PC-3 (cell line): ENCODE results near the gene COLEC12.

Experiments used
- EZH2 ChIP-seq: fragments of 300-600 bp; sonication (generic); IDR thresholded peaks from one replicate; pipeline ENCODE4 v1.6.1; 2017; ENCODE audit warnings: antibody characterized with exemption, mild to moderate bottlenecking, low read length; ENCODE audit not compliant: unreplicated experiment
- EZH2phosphoT487 ChIP-seq: fragments of 300-600 bp; sonication (generic); IDR thresholded peaks from 2 replicates; pipeline ENCODE4 v1.6.1; 2018; ENCODE audit warnings: mild to moderate bottlenecking, antibody characterized with exemption, low read length, borderline replicate concordance
- TF ChIP-seq, protein P1 (sequence below): fragments of 300-600 bp; sonication (generic); conservative IDR thresholded peaks from 2 replicates; pipeline ENCODE4 v1.5.1; 2017; ENCODE audit warnings: antibody characterized with exemption, low read depth, mild to moderate bottlenecking, low read length

- TF ChIP-seq, protein P1, sequence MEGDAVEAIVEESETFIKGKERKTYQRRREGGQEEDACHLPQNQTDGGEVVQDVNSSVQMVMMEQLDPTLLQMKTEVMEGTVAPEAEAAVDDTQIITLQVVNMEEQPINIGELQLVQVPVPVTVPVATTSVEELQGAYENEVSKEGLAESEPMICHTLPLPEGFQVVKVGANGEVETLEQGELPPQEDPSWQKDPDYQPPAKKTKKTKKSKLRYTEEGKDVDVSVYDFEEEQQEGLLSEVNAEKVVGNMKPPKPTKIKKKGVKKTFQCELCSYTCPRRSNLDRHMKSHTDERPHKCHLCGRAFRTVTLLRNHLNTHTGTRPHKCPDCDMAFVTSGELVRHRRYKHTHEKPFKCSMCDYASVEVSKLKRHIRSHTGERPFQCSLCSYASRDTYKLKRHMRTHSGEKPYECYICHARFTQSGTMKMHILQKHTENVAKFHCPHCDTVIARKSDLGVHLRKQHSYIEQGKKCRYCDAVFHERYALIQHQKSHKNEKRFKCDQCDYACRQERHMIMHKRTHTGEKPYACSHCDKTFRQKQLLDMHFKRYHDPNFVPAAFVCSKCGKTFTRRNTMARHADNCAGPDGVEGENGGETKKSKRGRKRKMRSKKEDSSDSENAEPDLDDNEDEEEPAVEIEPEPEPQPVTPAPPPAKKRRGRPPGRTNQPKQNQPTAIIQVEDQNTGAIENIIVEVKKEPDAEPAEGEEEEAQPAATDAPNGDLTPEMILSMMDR = no peak
- TF ChIP-seq EZH2 = no peak
- no peak for TF ChIP-seq EZH2phosphoT487
These were observed 106.1 kb downstream of the COLEC12 start for GRCh38 chr18:394262-394986.
